ENCODE results near the gene SYDE1.

The SYDE1 gene

GRCh38 chr19:15114153-15114540, 6.9 kb downstream of the SYDE1 start:
- no peaks in the 10 kb centered on the region for H3K27me3 ChIP-seq (ENCODE audit: insufficient read depth, low read length)
- H2AFZ ChIP-seq (ENCODE audit: low read length): no peak overlapping the region
- H3K79me2 ChIP-seq (ENCODE audit: insufficient read depth, low read length): no peaks in the 10 kb centered on the region
- no peaks in the 10 kb centered on the region for H3F3A ChIP-seq (ENCODE audit: insufficient read depth, low read length)
- no peaks in the 10 kb centered on the region for H3K4me1 ChIP-seq (ENCODE audit: insufficient read depth, low read length, severe bottlenecking)
- no peak overlapping the region for H3K4me2 ChIP-seq (ENCODE audit: low read length)
- H4K20me1 ChIP-seq (ENCODE audit: insufficient read depth, low read length): no peaks in the 10 kb centered on the region
- no peak overlapping the region for H3K4me3 ChIP-seq (ENCODE audit: low read depth, low read length, poor library complexity, severe bottlenecking)
- peaks cover 44% of the 10 kb centered on the region for H3K36me3 ChIP-seq (ENCODE audit: insufficient read depth, low read length)
- TF ChIP-seq EZH2 (IDR thresholded peaks at IDR 0.05; ENCODE audit: borderline replicate concordance, low read length) (no peak), CTCF (IDR thresholded peaks at IDR 0.05; ENCODE audit: low read length) (no peak)
- no peaks in the 10 kb centered on the region for H3K9me2 ChIP-seq (ENCODE audit: low read depth, low read length)
- H3K9me3 ChIP-seq (ENCODE audit: low read length): no peaks in the 10 kb centered on the region
- H3K9ac ChIP-seq (ENCODE audit: low read length): no peak overlapping the region
- no peak overlapping the region for H3K27ac ChIP-seq (ENCODE audit: low read depth, low read length, poor library complexity, severe bottlenecking)

- Histone ChIP-seq H3K9ac (ENCODE audit: low read length) (no peak overlapping the region), H3K4me2 (ENCODE audit: low read length) (no peak overlapping the region), H3K9me3 (ENCODE audit: low read length) (no peaks in the 10 kb centered on the region), H3K79me2 (ENCODE audit: insufficient read depth, low read length) (no peaks in the 10 kb centered on the region), H3K4me3 (ENCODE audit: low read depth, low read length, poor library complexity, severe bottlenecking) (no peak overlapping the region), H3K36me3 (ENCODE audit: insufficient read depth, low read length) (peaks cover 49% of the 10 kb centered on the region), H3K9me2 (ENCODE audit: low read depth, low read length) (no peaks in the 10 kb centered on the region), H3K27ac (ENCODE audit: low read depth, low read length, poor library complexity, severe bottlenecking) (no peak overlapping the region), H3F3A (ENCODE audit: insufficient read depth, low read length) (no peaks in the 10 kb centered on the region), H3K27me3 (ENCODE audit: insufficient read depth, low read length) (no peaks in the 10 kb centered on the region), H4K20me1 (ENCODE audit: insufficient read depth, low read length) (no peaks in the 10 kb centered on the region), H2AFZ (ENCODE audit: low read length) (no peak overlapping the region), H3K4me1 (ENCODE audit: insufficient read depth, low read length, severe bottlenecking) (no peaks in the 10 kb centered on the region)
- no peak for TF ChIP-seq CTCF (IDR thresholded peaks at IDR 0.05; ENCODE audit: low read length)
Measured at GRCh38 chr19:15115080-15115479, 7.9 kb downstream of the SYDE1 start.

- Histone ChIP-seq H2AFZ (ENCODE audit: low read length) (no peak overlapping the region), H3K4me1 (ENCODE audit: insufficient read depth, low read length, severe bottlenecking) (no peaks in the 10 kb centered on the region), H3K9me2 (ENCODE audit: low read depth, low read length) (no peaks in the 10 kb centered on the region), H3K4me3 (ENCODE audit: low read depth, low read length, poor library complexity, severe bottlenecking) (no peak overlapping the region), H3K9ac (ENCODE audit: low read length) (no peak overlapping the region), H3K36me3 (ENCODE audit: insufficient read depth, low read length) (peaks cover 56% of the 10 kb centered on the region), H3K9me3 (ENCODE audit: low read length) (no peaks in the 10 kb centered on the region), H3K27ac (ENCODE audit: low read depth, low read length, poor library complexity, severe bottlenecking) (no peak overlapping the region), H4K20me1 (ENCODE audit: insufficient read depth, low read length) (no peaks in the 10 kb centered on the region), H3K27me3 (ENCODE audit: insufficient read depth, low read length) (no peaks in the 10 kb centered on the region), H3K79me2 (ENCODE audit: insufficient read depth, low read length) (no peaks in the 10 kb centered on the region), H3K4me2 (ENCODE audit: low read length) (no peak overlapping the region), H3F3A (ENCODE audit: insufficient read depth, low read length) (no peaks in the 10 kb centered on the region)
- TF ChIP-seq CTCF (IDR thresholded peaks at IDR 0.05; ENCODE audit: low read length) (no peak), EZH2 (IDR thresholded peaks at IDR 0.05; ENCODE audit: borderline replicate concordance, low read length) (no peak)
Measured at GRCh38 chr19:15115762-15116615, 8.8 kb downstream of the SYDE1 start.
